ENCODE data around the gene UBE2Z.

DNA sequence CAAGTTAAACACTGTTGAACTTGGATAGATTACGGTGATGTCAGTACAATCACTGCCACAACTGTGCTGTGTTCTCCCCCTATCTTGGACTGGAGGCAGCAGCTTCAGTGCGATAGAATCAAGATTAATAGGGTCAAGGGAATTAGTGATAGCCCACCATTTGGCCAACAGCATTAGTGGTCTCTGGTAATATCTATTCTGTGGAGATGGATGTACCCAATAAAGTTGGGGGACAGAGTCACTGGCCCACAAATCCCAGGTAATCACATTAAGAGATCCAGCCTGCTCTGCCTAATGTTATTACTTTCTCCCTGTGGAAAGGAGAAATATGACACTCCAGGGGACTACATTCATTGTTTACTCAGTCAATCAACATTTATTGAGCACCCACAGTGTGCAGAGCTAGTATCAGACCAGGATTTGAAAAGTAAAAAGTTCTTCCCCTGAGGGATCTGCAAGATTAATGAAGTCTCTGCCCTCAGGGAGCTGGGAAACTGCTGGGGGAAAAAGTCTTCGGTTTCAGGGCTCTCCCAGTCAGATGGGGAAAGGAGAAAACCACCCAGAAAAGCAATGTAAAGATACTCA lies 39.2 kb upstream of the UBE2Z start:
- TF ChIP-seq, protein P1, sequence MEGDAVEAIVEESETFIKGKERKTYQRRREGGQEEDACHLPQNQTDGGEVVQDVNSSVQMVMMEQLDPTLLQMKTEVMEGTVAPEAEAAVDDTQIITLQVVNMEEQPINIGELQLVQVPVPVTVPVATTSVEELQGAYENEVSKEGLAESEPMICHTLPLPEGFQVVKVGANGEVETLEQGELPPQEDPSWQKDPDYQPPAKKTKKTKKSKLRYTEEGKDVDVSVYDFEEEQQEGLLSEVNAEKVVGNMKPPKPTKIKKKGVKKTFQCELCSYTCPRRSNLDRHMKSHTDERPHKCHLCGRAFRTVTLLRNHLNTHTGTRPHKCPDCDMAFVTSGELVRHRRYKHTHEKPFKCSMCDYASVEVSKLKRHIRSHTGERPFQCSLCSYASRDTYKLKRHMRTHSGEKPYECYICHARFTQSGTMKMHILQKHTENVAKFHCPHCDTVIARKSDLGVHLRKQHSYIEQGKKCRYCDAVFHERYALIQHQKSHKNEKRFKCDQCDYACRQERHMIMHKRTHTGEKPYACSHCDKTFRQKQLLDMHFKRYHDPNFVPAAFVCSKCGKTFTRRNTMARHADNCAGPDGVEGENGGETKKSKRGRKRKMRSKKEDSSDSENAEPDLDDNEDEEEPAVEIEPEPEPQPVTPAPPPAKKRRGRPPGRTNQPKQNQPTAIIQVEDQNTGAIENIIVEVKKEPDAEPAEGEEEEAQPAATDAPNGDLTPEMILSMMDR (conservative IDR thresholded peaks at IDR 0.05; ENCODE audit: low read depth, low read length), result no peak
- TF ChIP-seq EZH2 (IDR thresholded peaks at IDR 0.05; ENCODE audit: borderline replicate concordance, low read depth, low read length, poor library complexity, severe bottlenecking), result no peak
